ENCODE measurements around the gene VRK3. TPM values are rescaled to one million over a fixed set of nuclear protein-coding genes. Genes with fewer than 3 reads are reported as not detected.
A peak's percentile ranks its signal among the peaks of the same experiment; 100 is the strongest.

The VRK3 gene
- polyA plus RNA-seq, 2 of the 4 experiments (the other 2 are of a cell fraction) = 35.2 to 37.4 TPM

DNA sequence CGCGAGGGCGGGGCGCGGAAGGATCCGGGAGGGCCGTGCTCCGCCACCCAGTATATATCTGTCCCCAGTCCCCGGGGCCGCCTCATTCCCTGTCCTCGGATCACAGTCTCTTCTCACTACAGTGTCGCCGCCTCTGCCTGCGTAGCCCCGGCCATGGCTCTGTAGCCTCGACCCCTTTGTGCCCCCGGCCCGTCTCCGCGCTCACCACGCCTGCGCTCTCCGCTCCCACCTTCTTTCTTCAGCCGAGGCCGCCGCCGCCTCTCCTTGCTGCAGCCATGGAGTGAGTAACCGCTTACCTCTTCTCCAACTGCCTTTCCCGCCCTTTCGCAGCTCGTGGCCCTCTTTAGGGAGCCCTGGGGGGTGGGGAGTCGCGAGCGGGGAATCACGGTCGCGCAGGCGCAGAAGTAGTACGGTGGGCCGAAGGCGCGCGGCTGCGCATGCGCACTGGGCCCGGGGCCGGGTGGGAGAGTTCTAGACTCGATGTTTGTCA, 96.0 kb downstream of the VRK3 start, which contains the start of the genes ATF5 and NUP62:
ATF5 (plus strand) TSS at position 85 of the 490 bp plus-strand sequence. CDS start 1,646 bp downstream, outside the sequence.
NUP62 (minus strand) TSS at position 384 of the 490 bp plus-strand sequence. CDS start 19,697 bp downstream, outside the sequence.
- CTCF ChIA-PET = interaction anchor here (0.6 to 3.9 kb wide), 6 partner anchors 9 to 48 kb away, joined by 3 to 26 read pairs (median 4); no protein-coding TSS in a partner anchor
- no peaks in the 10 kb centered on the region for H3K9me3 ChIP-seq
- peak; percentile 40 for TF ChIP-seq CHD2 (IDR thresholded peaks at IDR 0.05; ENCODE audit: low read length, partially characterized antibody)
- TF ChIP-seq, protein P1, sequence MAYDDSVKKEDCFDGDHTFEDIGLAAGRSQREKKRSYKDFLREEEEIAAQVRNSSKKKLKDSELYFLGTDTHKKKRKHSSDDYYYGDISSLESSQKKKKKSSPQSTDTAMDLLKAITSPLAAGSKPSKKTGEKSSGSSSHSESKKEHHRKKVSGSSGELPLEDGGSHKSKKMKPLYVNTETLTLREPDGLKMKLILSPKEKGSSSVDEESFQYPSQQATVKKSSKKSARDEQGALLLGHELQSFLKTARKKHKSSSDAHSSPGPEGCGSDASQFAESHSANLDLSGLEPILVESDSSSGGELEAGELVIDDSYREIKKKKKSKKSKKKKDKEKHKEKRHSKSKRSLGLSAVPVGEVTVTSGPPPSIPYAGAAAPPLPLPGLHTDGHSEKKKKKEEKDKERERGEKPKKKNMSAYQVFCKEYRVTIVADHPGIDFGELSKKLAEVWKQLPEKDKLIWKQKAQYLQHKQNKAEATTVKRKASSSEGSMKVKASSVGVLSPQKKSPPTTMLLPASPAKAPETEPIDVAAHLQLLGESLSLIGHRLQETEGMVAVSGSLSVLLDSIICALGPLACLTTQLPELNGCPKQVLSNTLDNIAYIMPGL (CRISPR knock-in tag; IDR thresholded peaks at IDR 0.05; ENCODE audit: borderline replicate concordance) = peak; percentile 72; the same call in 1 of the 2 replicates
- TF ChIP-seq, protein P2, sequence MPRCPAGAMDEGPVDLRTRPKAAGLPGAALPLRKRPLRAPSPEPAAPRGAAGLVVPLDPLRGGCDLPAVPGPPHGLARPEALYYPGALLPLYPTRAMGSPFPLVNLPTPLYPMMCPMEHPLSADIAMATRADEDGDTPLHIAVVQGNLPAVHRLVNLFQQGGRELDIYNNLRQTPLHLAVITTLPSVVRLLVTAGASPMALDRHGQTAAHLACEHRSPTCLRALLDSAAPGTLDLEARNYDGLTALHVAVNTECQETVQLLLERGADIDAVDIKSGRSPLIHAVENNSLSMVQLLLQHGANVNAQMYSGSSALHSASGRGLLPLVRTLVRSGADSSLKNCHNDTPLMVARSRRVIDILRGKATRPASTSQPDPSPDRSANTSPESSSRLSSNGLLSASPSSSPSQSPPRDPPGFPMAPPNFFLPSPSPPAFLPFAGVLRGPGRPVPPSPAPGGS (IDR thresholded peaks at IDR 0.05) = peak; percentile 62; the same call in 1 of the 3 replicates
- no peak for TF ChIP-seq FOSB (CRISPR knock-in tag; IDR thresholded peaks at IDR 0.05)
- TF ChIP-seq, protein P3, sequence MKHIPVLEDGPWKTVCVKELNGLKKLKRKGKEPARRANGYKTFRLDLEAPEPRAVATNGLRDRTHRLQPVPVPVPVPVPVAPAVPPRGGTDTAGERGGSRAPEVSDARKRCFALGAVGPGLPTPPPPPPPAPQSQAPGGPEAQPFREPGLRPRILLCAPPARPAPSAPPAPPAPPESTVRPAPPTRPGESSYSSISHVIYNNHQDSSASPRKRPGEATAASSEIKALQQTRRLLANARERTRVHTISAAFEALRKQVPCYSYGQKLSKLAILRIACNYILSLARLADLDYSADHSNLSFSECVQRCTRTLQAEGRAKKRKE (CRISPR knock-in tag; IDR thresholded peaks at IDR 0.05; ENCODE audit: low read depth) = no peak; the same call in 1 of the 2 replicates
- TF ChIP-seq POLR2AphosphoS2 (conservative IDR thresholded peaks at IDR 0.05; ENCODE audit: low read length) = no peak
- TF ChIP-seq, protein P4, sequence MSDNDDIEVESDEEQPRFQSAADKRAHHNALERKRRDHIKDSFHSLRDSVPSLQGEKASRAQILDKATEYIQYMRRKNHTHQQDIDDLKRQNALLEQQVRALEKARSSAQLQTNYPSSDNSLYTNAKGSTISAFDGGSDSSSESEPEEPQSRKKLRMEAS (IDR thresholded peaks at IDR 0.05) = peak; percentile 100
- no peak for TF ChIP-seq NFE2L2 (conservative IDR thresholded peaks at IDR 0.05; ENCODE audit: low read length)
- TF ChIP-seq BHLHE40 (IDR thresholded peaks at IDR 0.05; ENCODE audit: low read depth, low read length) = no peak
- no peak for TF ChIP-seq NPAS2 (CRISPR knock-in tag; IDR thresholded peaks at IDR 0.05; ENCODE audit: borderline replicate concordance)
- TF ChIP-seq ZSCAN20 (CRISPR knock-in tag; IDR thresholded peaks at IDR 0.05) = no peak
- TF ChIP-seq, protein P5, sequence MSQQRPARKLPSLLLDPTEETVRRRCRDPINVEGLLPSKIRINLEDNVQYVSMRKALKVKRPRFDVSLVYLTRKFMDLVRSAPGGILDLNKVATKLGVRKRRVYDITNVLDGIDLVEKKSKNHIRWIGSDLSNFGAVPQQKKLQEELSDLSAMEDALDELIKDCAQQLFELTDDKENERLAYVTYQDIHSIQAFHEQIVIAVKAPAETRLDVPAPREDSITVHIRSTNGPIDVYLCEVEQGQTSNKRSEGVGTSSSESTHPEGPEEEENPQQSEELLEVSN (IDR thresholded peaks at IDR 0.05; ENCODE audit: borderline replicate concordance, low read depth) = peak; percentile 100
- TF ChIP-seq ZFP36 (IDR thresholded peaks at IDR 0.05; ENCODE audit: borderline replicate concordance, partially characterized antibody) = peak; percentile 11
- peak; percentile 68 to 81; a peak in 2 of 5 replicates for TF ChIP-seq JUN (IDR thresholded peaks at IDR 0.05)
- peak; percentile 23; the same call in 1 of the 2 replicates for TF ChIP-seq MAZ (IDR thresholded peaks at IDR 0.05; ENCODE audit: borderline replicate concordance, low read depth, low read length)
- TF ChIP-seq EP300 (IDR thresholded peaks at IDR 0.05) = no peak
- TF ChIP-seq, protein P6, sequence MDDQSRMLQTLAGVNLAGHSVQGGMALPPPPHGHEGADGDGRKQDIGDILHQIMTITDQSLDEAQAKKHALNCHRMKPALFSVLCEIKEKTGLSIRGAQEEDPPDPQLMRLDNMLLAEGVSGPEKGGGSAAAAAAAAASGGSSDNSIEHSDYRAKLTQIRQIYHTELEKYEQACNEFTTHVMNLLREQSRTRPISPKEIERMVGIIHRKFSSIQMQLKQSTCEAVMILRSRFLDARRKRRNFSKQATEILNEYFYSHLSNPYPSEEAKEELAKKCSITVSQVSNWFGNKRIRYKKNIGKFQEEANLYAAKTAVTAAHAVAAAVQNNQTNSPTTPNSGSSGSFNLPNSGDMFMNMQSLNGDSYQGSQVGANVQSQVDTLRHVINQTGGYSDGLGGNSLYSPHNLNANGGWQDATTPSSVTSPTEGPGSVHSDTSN (IDR thresholded peaks at IDR 0.05) = 0 out of 2 replicates have a peak, but pooled peaks have one; percentile 30
- TF ChIP-seq FOSL2 (IDR thresholded peaks at IDR 0.05) = no peak
- TF ChIP-seq FOSL2 (CRISPR knock-in tag; IDR thresholded peaks at IDR 0.05) = 0 out of 2 replicates have a peak, but pooled peaks have one; percentile 34
- no peak for TF ChIP-seq FOXS1 (CRISPR knock-in tag; IDR thresholded peaks at IDR 0.05)
- TF ChIP-seq RFX5 (IDR thresholded peaks at IDR 0.05) = peak; percentile 34; the same call in 1 of the 2 replicates
- peak; percentile 42; the same call in 1 of the 2 replicates for TF ChIP-seq POLR2A (IDR thresholded peaks at IDR 0.05; ENCODE audit: low read length)
- TF ChIP-seq ZC3H11A (IDR thresholded peaks at IDR 0.05) = 0 out of 2 replicates have a peak, but pooled peaks have one; percentile 8
- TF ChIP-seq RAD21 (conservative IDR thresholded peaks at IDR 0.05 in 1 of 2, IDR thresholded peaks at IDR 0.05 in 1 of 2) = no peak
- TF ChIP-seq HOXB5 (CRISPR knock-in tag; IDR thresholded peaks at IDR 0.05) = peak; percentile 48; the same call in 1 of the 2 replicates
- TF ChIP-seq HOXB13 (CRISPR knock-in tag; IDR thresholded peaks at IDR 0.05; ENCODE audit: low read depth) = peak; percentile 70; the same call in 1 of the 2 replicates
- TF ChIP-seq KDM5A (IDR thresholded peaks at IDR 0.05) = peak; percentile 34; the same call in 1 of the 2 replicates
- TF ChIP-seq TFCP2L1 (CRISPR knock-in tag; IDR thresholded peaks at IDR 0.05) = peak; percentile 81; the same call in 1 of the 2 replicates
- peak; percentile 88 for TF ChIP-seq PHF8 (IDR thresholded peaks at IDR 0.05; ENCODE audit: borderline replicate concordance, low read depth)
- TF ChIP-seq TP53 (CRISPR knock-in tag; IDR thresholded peaks at IDR 0.05) = peak; percentile 71; the same call in 1 of the 2 replicates
- 0 out of 2 replicates have a peak, but pooled peaks have one; percentile 51 for TF ChIP-seq RARB (CRISPR knock-in tag; IDR thresholded peaks at IDR 0.05)
- POLR2A ChIA-PET = interaction anchor here (0.6 to 2.6 kb wide), 23 partner anchors 8 to 400 kb away, joined by 3 to 30 read pairs (median 4); partner anchors contain the start of genes AKT1S1, AP2A1, FUZ and KCNC3
- peak; percentile 67 to 78 for ATAC-seq
- H3K4me3 ChIP-seq = peak within 1 kb of the TSS; percentile 70
- peak; percentile 83 for FAIRE-seq
- H3K27ac ChIP-seq = peak within 1 kb of the TSS; percentile 95 to 96
- peak within 1 kb of the TSS; percentile 82 for H3K4me2 ChIP-seq
- 1% methylated on average over 41 of the region's 48 CpGs for WGBS (ENCODE audit: missing lambda C conversion rate)
- DNase-seq (ENCODE audit: low read depth in 1 of 2, low spot score in 1 of 2) = peak; percentile 92 to 99
- peaks cover 22% of the 10 kb centered on the region for H3K4me1 ChIP-seq
